ENCODE results near the gene PPP1R13B.

DNA sequence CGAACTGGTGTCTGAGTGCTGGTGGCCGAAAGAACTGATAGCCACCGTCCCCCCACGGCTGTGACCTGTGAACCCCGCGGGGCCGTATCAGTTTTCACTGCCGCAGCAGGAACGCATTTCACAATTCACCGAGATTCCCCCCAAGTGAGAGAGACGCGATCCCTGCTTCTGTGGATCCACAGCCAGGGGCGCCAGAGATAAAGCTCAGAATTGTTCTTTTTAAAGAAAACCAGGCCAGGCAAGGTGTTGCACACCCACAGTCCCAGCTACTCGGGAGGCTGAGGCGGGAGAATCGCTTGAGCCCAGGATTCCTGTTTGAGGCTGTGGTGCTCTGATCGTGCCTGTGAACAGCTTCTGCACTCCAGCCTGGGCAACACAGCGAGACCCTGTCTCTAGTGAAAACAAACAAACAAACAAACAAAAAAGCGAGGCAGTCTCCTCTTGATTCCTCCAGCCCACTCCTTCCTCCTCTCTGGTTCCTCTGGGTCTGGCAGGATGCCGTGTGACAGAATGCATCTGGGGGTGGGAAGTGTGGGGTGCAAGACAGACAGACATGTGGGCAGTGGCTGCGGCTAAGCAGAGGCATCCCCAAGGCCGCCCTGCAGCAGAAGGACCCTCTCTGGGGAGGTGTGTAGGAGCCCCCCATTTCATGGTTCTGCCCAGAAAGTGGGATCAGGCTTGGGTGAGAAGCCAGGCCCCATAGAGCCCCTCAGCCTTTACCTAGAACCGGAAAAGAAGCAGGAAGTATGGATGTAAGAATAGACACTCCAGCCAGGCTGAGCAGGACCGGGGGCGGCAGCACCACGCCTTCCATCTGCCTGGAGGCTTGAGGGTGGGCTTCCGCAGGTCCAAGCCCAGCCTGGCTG lies 39.2 kb upstream of the PPP1R13B start:
- TF ChIP-seq, protein P1, sequence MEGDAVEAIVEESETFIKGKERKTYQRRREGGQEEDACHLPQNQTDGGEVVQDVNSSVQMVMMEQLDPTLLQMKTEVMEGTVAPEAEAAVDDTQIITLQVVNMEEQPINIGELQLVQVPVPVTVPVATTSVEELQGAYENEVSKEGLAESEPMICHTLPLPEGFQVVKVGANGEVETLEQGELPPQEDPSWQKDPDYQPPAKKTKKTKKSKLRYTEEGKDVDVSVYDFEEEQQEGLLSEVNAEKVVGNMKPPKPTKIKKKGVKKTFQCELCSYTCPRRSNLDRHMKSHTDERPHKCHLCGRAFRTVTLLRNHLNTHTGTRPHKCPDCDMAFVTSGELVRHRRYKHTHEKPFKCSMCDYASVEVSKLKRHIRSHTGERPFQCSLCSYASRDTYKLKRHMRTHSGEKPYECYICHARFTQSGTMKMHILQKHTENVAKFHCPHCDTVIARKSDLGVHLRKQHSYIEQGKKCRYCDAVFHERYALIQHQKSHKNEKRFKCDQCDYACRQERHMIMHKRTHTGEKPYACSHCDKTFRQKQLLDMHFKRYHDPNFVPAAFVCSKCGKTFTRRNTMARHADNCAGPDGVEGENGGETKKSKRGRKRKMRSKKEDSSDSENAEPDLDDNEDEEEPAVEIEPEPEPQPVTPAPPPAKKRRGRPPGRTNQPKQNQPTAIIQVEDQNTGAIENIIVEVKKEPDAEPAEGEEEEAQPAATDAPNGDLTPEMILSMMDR (IDR thresholded peaks at IDR 0.05; ENCODE audit: low read depth, low read length) = no peak
- TF ChIP-seq POLR2A (IDR thresholded peaks at IDR 0.05; ENCODE audit: extremely low read depth, insufficient read length) = no peak
- TF ChIP-seq MAX (IDR thresholded peaks at IDR 0.05; ENCODE audit: low read depth, low read length) = no peak

Data from NB4 (cell line).